Kidney (tissue), 14 donors: ENCODE results near the gene ZBTB46. TPM values are rescaled to one million over a fixed set of nuclear protein-coding genes. Genes with fewer than 3 reads are reported as not detected.

ENCODE experiments used
- DNase-seq, 5 donors: peaks; one replicate each; pipeline ENCODE4 v3.0.0-alpha.2; 2013 to 2020
- FAIRE-seq: peaks from 2 replicates; lab custom pipeline; 2012; peaks lifted over from hg19 to GRCh38; lab: Jason Lieb, UNC
- H3K27ac ChIP-seq, 2 donors: one replicate each; pipeline ENCODE4 v1.7.0; 2013; ENCODE audit warnings: low read depth in 2 of 2, low read length in 2 of 2, inconsistent platforms in 1 of 2
- H3K27me3 ChIP-seq: one replicate; pipeline ENCODE4 v1.7.1; 2013; ENCODE audit warnings: low read length, inconsistent platforms; ENCODE audit not compliant: control insufficient read depth, insufficient read depth
- H3K36me3 ChIP-seq, 3 donors: one replicate each; pipeline versions ENCODE4 v1.7.0 to v1.7.1; 2013; ENCODE audit warnings: low read length in 3 of 3, control low read depth in 1 of 3, inconsistent platforms in 1 of 3; ENCODE audit not compliant: insufficient read depth in 3 of 3, control insufficient read depth in 2 of 3
- H3K4me1 ChIP-seq, 3 donors: one replicate each; pipeline versions ENCODE4 v1.7.0 to v1.7.1; 2013; ENCODE audit warnings: low read length in 3 of 3, inconsistent platforms in 1 of 3, low read depth in 1 of 3; ENCODE audit not compliant: control insufficient read depth in 2 of 3, insufficient read depth in 2 of 3
- H3K4me3 ChIP-seq, 3 donors: one replicate each; pipeline versions ENCODE4 v1.7.0 to v1.8.1; 2013; ENCODE audit warnings: low read length in 3 of 3, control low read depth in 1 of 3, inconsistent platforms in 1 of 3
- H3K9ac ChIP-seq, 3 donors: one replicate each; pipeline versions ENCODE4 v1.7.0 to v1.7.1; 2013; ENCODE audit warnings: low read length in 3 of 3, control low read depth in 1 of 3, inconsistent platforms in 1 of 3
- H3K9me3 ChIP-seq, 3 donors: one replicate each; pipeline versions ENCODE4 v1.7.0 to v1.7.1; 2013; ENCODE audit warnings: low read length in 3 of 3, control low read depth in 1 of 3, inconsistent platforms in 1 of 3; ENCODE audit not compliant: control insufficient read depth in 2 of 3, insufficient read depth in 1 of 3
- CTCF ChIP-seq: IDR thresholded peaks from 3 replicates; pipeline ENCODE4 v1.5.1; 2012; ENCODE audit warnings: mild to moderate bottlenecking, moderate library complexity, borderline replicate concordance; ENCODE audit not compliant: insufficient read depth; ENCODE audit errors: extremely low read depth
- intact Hi-C: fragments of 100-400 bp; cut with DNase I; formaldehyde crosslinking; loops from one replicate; pipeline ENCODE4 v1.11.1; 2022
- polyA plus RNA-seq: library from polyadenylated mRNA; stranded (reverse); fragments of 350-450 nt; fragmentation: Illumina TruSeq; extraction: RNeasy Lipid Tissue Mini Kit (QIAGEN cat#74804); gene quantifications from one replicate; pipeline ENCODE4 v1.2.3, GENCODE V29; 2014; ENCODE audit warnings: low read depth, low replicate concordance; ENCODE audit not compliant: insufficient read depth
- total RNA-seq: library from RNA; stranded (reverse); fragmentation: NEBNext Ultra II Directional; extraction: Animal tissue kit (Norgen Biotek cat#: 25700); gene quantifications from one replicate; pipeline ENCODE4 v1.2.1, GENCODE V29; 2021
- donor health status: control.
- donor health status: control.
- donor health status: control.
- donor health status: control.
- donor health status: control.
- donor health status: DM: yes; HTN: yes; CAD: no.
- donor health status: Normal renal cell carcinoma (clear cell type).

ZBTB46 gene
- total and polyA plus RNA-seq, 2 donors from 2014 or later = 4.5 to 24.0 TPM

- DNase-seq (peak in 1 of 5 donors; percentile 78), FAIRE-seq (no peak)
- no peaks in the 10 kb centered on the region for H3K27me3 ChIP-seq
- no peak overlapping the region for H3K9ac ChIP-seq
- no peaks in the 10 kb centered on the region for H3K9me3 ChIP-seq
- H3K36me3 ChIP-seq = no peaks in the 10 kb centered on the region
- intact Hi-C loops = no loop called here
- TF ChIP-seq CTCF = no peak
- H3K4me3 ChIP-seq = no peak overlapping the region
- peaks cover 0 to 14% (median 0%) of the 10 kb centered on the region in 3 donors for H3K4me1 ChIP-seq
- H3K27ac ChIP-seq = no peak overlapping the region
Observed at GRCh38 chr20:63695424-63696305, 135.4 kb downstream of the ZBTB46 start.

- FAIRE-seq = no peak
- intact Hi-C loops = no loop called here
- Histone ChIP-seq H3K4me3 (no peak overlapping the region), H3K27me3 (no peaks in the 10 kb centered on the region), H3K27ac (no peak overlapping the region), H3K9me3 (no peaks in the 10 kb centered on the region), H3K4me1 (peaks cover 0 to 14% (median 0%) of the 10 kb centered on the region in 3 donors), H3K36me3 (no peaks in the 10 kb centered on the region), H3K9ac (no peak overlapping the region)
- no peak for TF ChIP-seq CTCF
- DNase-seq = peak in 2 of 5 donors; percentile 40 to 82
Observed at GRCh38 chr20:63694584-63695423, 136.3 kb downstream of the ZBTB46 start.

- Histone ChIP-seq H3K9ac (no peak overlapping the region), H3K27me3 (no peaks in the 10 kb centered on the region), H3K27ac (no peak overlapping the region), H3K4me3 (no peak overlapping the region), H3K36me3 (no peaks in the 10 kb centered on the region), H3K4me1 (peaks cover 0 to 14% (median 0%) of the 10 kb centered on the region in 3 donors), H3K9me3 (no peaks in the 10 kb centered on the region)
- intact Hi-C loops = no loop called here
- FAIRE-seq = no peak
- peak in 2 of 5 donors; percentile 38 to 64 for DNase-seq
- TF ChIP-seq CTCF = no peak
Observed at GRCh38 chr20:63693733-63694583, 137.1 kb downstream of the ZBTB46 start.

Other genes with a start within 250 kb of the ZBTB46 start
- 13.4 TPM for gene GMEB2, start 204.2 kb downstream of the ZBTB46 start, total RNA-seq
- 6.1 TPM for gene GMEB2, start 204.2 kb downstream of the ZBTB46 start, polyA plus RNA-seq
- 84.9 TPM for gene STMN3, start 177.8 kb downstream of the ZBTB46 start, total RNA-seq
- 20.6 TPM for gene STMN3, start 177.8 kb downstream of the ZBTB46 start, polyA plus RNA-seq
- 37.7 TPM for gene RTEL1, start 173.0 kb downstream of the ZBTB46 start, total RNA-seq
- gene RTEL1, start 173.0 kb downstream of the ZBTB46 start, polyA plus RNA-seq = 5.3 TPM
- gene TNFRSF6B, start 134.6 kb downstream of the ZBTB46 start, total RNA-seq = 64.5 TPM
- gene TNFRSF6B, start 134.6 kb downstream of the ZBTB46 start, polyA plus RNA-seq = 2.4 TPM
- gene ARFRP1, start 123.3 kb downstream of the ZBTB46 start, total RNA-seq = 71.2 TPM
- 60.6 TPM for gene ARFRP1, start 123.3 kb downstream of the ZBTB46 start, polyA plus RNA-seq
- 30.5 TPM for gene ZGPAT, start 123.2 kb downstream of the ZBTB46 start, total RNA-seq
- 39.6 TPM for gene ZGPAT, start 123.2 kb downstream of the ZBTB46 start, polyA plus RNA-seq
- 12.1 TPM for gene LIME1, start 94.6 kb downstream of the ZBTB46 start, total RNA-seq
- gene LIME1, start 94.6 kb downstream of the ZBTB46 start, polyA plus RNA-seq = 114 TPM
- 154 TPM for gene SLC2A4RG, start 91.5 kb downstream of the ZBTB46 start, total RNA-seq
- gene SLC2A4RG, start 91.5 kb downstream of the ZBTB46 start, polyA plus RNA-seq = 171 TPM
- not detected for gene ABHD16B, start 30.2 kb upstream of the ZBTB46 start, total RNA-seq
- gene ABHD16B, start 30.2 kb upstream of the ZBTB46 start, polyA plus RNA-seq = not detected
- 78.0 TPM for gene TPD52L2, start 34.0 kb upstream of the ZBTB46 start, total RNA-seq
- gene TPD52L2, start 34.0 kb upstream of the ZBTB46 start, polyA plus RNA-seq = 73.1 TPM
- gene DNAJC5, start 63.9 kb upstream of the ZBTB46 start, total RNA-seq = 52.3 TPM
- gene DNAJC5, start 63.9 kb upstream of the ZBTB46 start, polyA plus RNA-seq = 24.4 TPM
- 39.8 TPM for gene UCKL1, start 125.2 kb upstream of the ZBTB46 start, total RNA-seq
- 39.3 TPM for gene UCKL1, start 125.2 kb upstream of the ZBTB46 start, polyA plus RNA-seq
- gene ZNF512B, start 138.7 kb upstream of the ZBTB46 start, total RNA-seq = 19.2 TPM
- 8.6 TPM for gene ZNF512B, start 138.7 kb upstream of the ZBTB46 start, polyA plus RNA-seq
- 7.9 TPM for gene SAMD10, start 148.4 kb upstream of the ZBTB46 start, total RNA-seq
- gene SAMD10, start 148.4 kb upstream of the ZBTB46 start, polyA plus RNA-seq = 8.5 TPM
- gene PRPF6, start 149.9 kb upstream of the ZBTB46 start, total RNA-seq = 73.3 TPM
- 51.3 TPM for gene PRPF6, start 149.9 kb upstream of the ZBTB46 start, polyA plus RNA-seq
- gene C20orf204, start 204.9 kb upstream of the ZBTB46 start, total RNA-seq = 2.4 TPM
- gene C20orf204, start 204.9 kb upstream of the ZBTB46 start, polyA plus RNA-seq = 0.75 TPM
- gene SOX18, start 218.4 kb upstream of the ZBTB46 start, total RNA-seq = 56.7 TPM
- 36.5 TPM for gene SOX18, start 218.4 kb upstream of the ZBTB46 start, polyA plus RNA-seq
- 53.8 TPM for gene TCEA2, start 231.9 kb upstream of the ZBTB46 start, total RNA-seq
- 90.9 TPM for gene TCEA2, start 231.9 kb upstream of the ZBTB46 start, polyA plus RNA-seq
- gene RGS19, start 248.3 kb upstream of the ZBTB46 start, total RNA-seq = 20.2 TPM
- gene RGS19, start 248.3 kb upstream of the ZBTB46 start, polyA plus RNA-seq = 6.8 TPM
- gene OPRL1, start 248.8 kb upstream of the ZBTB46 start, total RNA-seq = 1.2 TPM
- 0.39 TPM for gene OPRL1, start 248.8 kb upstream of the ZBTB46 start, polyA plus RNA-seq